HL-60/S4 treated with retinoic acid at 250 ng/mL for 4 days and 3 days (cell line): ENCODE results near the gene RAB20.

Source experiments
- in situ Hi-C: fragments of 300-500 bp; cut with MboI; formaldehyde crosslinking; loops from 2 replicates; pipeline ENCODE4 v1.7.0; 2022; ENCODE audit warnings: low sequenced_read_pairs

The RAB20 gene, protein sequence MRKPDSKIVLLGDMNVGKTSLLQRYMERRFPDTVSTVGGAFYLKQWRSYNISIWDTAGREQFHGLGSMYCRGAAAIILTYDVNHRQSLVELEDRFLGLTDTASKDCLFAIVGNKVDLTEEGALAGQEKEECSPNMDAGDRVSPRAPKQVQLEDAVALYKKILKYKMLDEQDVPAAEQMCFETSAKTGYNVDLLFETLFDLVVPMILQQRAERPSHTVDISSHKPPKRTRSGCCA

DNA sequence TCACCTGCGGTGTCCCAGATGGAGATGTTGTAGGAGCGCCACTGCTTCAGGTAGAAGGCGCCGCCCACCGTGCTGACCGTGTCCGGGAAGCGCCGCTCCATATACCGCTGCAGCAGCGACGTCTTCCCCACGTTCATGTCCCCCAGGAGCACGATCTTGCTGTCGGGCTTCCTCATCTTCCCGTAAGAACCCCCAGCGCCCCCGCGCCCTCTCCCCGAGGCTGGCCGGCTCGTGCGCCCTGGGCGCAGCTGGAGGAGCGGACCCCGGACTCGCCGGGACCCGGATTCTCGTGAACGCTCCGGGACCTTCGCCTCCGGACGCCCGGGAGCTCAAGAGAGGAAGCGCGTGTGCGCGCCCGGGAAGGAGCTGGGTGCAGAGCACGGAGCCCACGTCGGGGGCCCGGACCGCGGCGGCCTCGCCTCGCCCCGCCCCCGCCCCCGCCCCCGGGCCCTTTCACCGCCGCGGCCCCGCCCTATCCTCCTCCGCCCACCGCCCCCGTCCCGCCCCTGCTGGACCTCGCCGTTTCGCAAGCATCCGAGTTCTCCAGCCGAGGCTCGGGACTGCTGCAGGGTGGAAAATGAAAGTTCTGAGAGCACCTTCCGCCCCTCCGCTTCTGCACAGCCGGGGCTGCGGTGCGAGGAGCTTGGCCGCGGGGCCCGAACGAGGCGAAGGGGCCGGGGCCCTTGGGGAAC, at the start of gene RAB20:
TSS of gene RAB20 (minus strand) at position 379 of the 692 bp plus-strand sequence. CDS start at position 176, 203 bp downstream.
- in situ Hi-C loops, result loop anchor here (25.0 kb wide), 1 partner anchor 99 kb away; no protein-coding TSS in a partner anchor

DNA sequence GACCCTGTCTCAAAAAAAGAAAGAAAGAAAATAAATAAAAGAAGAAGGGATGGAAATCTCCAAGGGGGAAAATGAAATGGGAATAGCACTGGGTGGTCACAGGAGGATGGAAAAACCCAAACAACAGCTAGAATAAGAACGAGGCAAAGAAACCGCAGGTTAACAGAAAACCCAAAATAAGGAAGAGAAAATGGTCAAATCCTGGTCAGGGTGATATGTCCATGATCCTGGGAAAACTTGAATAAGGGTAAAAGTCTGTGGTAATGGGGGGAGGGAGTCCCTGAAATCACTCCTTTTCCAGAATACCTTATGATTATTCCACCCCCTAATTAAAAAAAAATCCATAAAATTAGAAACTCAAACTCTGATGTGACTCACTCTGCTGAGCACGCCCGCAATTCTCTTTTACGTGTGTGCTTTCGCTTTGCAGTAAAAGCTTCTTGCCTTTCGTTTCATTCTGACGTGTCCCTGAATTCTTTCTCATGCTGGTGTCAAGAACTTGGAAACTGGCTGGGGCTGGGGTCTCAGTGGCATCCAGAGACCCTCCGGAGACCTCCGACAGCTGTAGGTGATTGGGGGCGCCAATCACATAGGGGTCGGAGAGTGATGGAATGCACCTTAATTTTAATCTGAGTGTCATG, 49.6 kb upstream of the RAB20 start:
- in situ Hi-C loops, result loop anchor here (25.0 kb wide), 1 partner anchor 201 kb away; no protein-coding TSS in a partner anchor

DNA sequence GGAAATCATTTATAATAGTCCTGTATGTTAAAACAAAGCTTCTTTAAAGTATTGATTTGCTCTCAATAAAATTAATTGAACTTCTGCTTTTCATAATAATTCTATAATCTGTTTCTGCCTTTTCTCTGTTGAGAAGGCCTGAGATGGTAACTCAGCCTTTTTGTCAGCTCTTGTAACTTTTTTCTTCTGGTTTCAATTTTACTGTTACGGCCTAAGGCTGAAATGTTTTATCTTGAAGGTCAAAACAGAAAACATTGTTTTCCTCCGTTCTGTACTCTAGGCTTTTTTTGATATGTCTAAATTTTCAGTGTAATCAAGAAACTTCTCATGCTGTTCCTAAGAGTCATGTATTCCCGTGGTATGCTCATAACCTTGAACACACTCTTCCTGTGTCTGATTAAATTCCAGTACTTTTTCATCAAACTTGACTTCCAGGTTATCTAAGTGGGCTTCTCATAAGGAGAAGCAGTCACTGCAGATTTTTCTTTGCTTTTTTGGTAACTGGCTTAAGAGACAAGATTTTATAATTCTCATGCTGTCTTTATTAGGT, 46.2 kb upstream of the RAB20 start:
- in situ Hi-C loops, result loop anchor here (25.0 kb wide), 1 partner anchor 205 kb away; no protein-coding TSS in a partner anchor

DNA sequence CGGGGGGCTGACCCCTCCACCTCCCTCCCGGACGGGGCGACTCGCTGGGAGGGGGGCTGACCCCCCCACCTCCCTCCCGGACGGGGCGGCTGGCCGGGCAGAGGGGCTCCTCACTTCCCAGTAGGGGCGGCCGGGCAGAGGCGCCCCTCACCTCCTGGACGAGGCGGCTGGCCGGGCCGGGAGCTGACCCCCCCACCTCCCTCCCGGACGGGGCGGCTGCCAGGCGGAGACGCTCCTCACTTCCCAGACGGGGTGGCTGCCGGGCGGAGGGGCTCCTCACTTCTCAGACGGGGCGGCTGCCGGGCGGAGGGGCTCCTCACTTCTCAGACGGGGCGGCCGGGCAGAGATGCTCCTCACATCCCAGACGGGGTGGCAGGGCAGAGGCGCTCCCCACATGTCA, 44.8 kb upstream of the RAB20 start:
- in situ Hi-C loops, result loop anchor here (25.0 kb wide), 1 partner anchor 206 kb away; no protein-coding TSS in a partner anchor

DNA sequence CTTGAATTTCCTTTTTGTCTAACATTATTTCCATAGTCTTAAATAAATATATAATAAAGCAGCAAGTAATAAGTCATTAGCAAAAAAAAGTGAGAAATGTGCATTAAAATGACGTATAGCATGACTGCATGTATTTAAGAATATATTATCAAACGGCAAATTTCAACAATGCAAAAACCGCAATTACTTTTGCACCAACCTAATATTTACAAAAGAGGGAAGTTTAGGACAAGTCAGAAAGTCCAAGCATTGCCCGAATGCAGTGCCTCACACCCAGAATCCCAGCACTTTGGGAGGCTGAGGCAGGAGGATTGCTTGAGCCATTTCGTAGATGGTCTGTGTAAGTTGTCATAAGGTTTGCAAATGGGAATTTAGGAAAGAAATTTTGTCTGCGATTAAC, 43.6 kb upstream of the RAB20 start:
- in situ Hi-C loops, result loop anchor here (25.0 kb wide), 1 partner anchor 207 kb away; no protein-coding TSS in a partner anchor

DNA sequence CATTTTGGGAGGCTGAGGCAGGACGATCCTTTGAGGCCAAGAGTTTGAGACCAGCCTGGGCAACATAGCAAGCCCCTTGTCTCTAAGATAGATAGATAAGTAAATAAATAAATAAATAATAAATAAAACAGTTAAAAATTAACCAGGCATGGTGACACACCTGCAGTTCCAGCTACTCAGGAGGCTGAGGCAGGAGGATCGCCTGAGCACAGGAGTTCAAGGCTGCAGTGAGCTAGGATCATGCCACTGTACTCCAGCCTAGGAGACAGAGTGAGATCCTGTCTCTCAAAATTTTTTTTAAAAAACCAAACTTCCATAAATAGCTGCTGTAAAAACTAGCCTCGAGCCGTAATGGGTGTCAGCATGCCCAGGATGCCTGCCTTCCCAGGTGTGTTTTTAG, 39.5 kb upstream of the RAB20 start:
- in situ Hi-C loops, result loop anchor here (25.0 kb wide), 1 partner anchor 211 kb away; no protein-coding TSS in a partner anchor

DNA sequence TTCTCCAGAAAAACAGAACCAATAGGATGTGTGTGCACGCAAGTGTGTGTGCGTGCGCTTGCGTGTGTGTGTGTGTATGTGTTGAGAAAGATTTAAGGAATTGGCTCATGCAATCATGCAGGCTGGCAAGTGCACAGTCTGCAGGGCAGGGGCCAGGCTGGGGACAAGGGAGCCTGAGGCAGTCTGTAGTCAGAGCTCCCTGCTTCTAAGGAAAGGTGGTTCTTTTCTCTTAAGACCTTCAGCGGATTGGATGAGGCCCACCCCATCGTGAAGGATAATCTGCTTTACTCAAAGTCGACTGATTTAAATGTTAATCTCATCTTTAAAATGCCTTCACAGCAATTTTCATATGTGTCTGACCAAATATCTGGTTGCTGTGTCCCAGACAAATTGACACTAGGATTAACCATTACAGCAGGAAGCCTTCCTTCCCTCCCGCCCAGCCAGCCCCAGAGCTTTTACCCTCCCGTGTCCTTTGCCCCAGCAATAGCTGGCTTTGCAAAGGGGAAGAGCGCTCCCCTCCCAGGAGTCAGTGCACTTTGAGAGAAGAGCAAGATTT, 38.8 kb upstream of the RAB20 start:
- in situ Hi-C loops, result loop anchor here (25.0 kb wide), 1 partner anchor 212 kb away; no protein-coding TSS in a partner anchor

DNA sequence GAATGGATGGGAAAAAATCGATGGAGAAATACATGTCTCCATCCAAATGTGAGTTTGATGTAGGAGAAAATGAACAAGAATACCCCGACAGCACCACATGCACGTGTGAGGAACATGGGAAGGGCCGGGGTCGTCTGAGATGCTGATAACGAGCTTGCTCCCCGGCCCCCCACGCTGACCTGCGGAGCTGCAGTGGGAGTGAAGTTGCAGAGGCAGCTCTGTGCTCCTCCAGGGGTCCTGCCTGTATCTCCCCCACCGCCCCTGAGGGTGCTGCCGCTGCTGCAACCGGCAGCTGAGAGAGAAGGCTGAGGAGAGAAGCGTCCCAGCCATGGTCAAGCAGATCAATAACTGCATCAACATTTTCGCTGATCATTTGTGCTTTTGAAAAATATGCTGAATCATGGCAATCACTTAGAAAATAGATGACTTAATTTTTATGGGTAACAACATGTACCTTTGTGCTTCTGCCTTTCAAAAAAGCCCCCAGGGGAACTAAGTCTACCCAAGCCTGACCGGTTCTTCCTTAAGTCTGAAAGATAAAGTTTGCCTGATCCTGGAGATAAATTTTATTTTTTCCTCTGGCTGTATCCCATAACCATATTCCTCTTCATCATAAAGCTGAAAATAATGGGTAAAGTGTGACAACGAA, 35.6 kb upstream of the RAB20 start:
- in situ Hi-C loops, result no loop called here

DNA sequence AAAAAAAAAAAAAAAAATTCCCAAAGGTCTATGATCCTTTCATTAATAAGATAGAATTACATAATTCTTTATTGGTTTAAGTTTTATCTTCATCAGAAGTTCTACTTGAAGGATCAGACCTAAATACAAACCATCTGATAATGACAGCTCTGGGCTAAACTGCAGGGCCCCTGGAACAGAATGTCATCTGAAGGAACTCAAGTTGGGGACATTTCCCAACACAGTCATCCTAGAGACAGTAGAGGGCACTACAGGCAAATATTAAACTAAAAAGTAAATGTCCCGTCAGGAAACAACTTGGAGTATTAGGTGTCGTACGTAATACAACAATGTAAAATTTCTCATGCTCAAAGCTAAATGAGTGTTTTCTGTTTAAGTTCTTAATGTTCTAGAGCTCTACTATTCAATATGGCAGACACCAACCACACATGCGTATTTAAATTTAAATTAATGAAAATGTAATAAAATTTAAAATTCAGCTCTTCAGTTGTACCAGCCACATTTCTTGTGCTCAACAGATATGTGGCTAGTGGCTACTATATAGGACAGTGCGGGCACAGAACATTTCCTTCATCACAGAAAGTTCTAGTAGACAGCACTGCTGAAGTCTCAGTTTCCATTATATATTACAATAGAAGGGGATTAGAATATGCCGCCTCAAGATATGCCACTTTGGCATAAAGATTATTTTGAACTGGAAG, 32.1 kb upstream of the RAB20 start:
- in situ Hi-C loops, result no loop called here

DNA sequence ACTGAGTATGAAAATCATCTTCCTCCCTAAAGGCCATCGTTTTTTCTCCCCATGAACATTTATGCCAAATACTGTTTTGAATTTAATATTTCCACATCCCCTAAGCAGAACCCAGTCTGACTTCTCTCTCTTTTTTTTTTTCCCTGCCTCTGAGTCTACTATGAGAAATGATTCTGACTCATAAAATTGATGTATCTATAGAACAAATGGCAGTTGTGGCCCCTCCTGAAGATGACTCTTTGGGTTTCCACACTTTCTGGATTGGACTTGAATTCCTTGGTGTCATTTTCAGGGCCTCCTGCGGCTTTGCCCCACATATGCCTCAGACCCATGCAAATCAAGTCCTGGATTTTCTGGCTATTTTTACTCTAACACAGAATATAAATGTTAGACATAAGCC, 31.1 kb upstream of the RAB20 start:
- in situ Hi-C loops, result no loop called here

DNA sequence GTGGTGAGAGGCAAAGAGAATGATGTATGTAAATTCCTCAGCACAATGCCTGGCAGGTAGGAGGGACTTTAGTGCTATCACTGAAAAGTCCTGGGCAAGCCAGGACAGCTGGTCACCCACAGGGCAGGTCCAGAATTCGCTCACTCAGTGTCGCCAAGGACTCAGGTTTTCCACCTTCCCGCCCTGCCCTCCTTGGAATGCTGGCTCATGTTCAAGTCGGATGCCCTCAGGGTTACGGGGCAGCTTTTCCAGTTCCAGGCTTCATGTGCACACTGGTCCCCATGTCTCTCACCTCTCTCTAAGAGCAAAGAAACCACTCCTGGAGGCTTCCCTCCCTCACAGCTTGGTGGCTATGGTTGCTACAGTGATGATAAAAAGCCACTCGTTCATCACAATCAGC, 29.1 kb upstream of the RAB20 start:
- in situ Hi-C loops, result no loop called here

DNA sequence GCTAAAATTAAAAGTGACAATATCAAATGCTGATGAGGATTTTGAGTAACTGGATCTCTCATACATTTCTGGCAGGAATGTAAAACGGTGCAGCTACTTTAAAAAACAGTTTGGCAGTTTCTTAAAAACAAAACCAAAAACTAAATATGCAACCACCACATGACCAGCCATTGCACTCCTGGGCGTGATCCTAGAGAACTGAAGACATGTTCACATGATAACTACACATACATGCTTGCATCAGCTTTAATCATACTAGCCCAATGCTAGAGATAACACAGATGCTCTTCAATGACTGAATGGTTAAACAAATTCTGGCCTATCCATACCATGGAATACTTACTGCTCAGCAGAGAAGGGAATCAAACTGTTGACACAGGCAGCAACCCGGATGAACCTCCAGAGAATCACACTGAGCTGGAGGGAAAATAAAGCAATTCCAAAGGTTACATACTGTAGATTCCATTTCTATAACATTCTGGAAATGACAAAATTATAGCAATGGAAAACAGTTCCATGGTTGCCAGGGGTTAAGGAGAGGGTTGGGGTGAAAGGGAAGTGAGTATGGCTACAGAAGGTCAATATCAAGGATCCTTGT, 28.4 kb upstream of the RAB20 start:
- in situ Hi-C loops, result no loop called here

DNA sequence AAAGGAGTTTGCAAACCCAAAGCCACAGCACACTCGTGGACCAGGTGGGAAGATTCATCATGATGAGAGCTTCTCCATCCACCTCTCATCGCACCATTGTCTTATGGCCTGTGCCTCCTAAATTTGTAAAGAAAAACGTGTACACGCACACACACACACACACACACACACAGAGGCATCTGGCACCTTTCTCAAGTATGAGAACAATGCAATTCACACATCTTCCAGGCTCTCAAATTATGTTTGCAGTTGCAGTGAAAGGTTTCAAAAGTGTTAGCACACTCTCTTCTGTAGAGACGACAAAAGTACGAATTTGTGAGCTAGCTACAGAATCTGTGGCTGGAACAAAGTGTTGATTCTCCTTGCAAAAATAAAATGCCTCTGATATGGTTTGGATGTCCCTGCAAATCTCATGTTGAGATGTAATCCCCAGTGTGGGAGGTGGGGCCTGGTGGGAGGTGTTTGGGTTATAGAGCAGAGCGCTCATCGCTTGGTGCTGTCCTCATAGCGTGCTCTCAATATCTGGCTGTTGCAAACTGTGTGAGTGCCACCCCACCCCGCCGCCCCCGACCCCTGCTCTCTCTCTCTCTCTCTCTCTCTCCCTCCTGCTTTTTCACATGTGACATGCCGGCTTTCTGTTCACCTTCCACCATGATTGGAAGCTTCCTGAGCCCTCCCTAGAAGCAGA, 21.8 kb upstream of the RAB20 start:
- in situ Hi-C loops, result no loop called here

DNA sequence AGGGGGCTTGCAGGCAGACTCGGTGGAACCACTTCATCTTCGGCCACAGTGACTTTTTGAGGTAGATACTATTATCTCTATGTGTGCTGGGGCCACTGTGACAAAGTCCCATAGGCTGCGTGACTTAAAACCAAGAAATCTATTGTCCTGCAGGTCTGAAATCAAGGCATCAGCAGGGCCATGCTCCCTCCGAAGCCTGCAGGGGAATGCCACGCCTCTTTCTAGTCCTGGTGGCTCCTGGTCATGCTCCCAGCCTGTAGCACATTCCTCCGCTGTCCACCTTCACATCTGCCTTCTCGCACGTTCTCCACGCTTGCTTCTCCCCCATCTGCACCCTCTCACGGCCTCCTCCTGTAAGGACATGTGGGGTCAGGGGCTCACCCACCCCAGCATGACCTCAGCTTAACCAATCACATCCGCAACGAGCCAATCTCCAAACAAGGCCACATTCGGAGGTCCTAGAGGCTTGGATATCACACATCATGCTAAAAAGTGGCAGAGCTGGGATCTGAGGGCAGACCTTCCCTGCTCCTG, 21.0 kb upstream of the RAB20 start:
- in situ Hi-C loops, result no loop called here

DNA sequence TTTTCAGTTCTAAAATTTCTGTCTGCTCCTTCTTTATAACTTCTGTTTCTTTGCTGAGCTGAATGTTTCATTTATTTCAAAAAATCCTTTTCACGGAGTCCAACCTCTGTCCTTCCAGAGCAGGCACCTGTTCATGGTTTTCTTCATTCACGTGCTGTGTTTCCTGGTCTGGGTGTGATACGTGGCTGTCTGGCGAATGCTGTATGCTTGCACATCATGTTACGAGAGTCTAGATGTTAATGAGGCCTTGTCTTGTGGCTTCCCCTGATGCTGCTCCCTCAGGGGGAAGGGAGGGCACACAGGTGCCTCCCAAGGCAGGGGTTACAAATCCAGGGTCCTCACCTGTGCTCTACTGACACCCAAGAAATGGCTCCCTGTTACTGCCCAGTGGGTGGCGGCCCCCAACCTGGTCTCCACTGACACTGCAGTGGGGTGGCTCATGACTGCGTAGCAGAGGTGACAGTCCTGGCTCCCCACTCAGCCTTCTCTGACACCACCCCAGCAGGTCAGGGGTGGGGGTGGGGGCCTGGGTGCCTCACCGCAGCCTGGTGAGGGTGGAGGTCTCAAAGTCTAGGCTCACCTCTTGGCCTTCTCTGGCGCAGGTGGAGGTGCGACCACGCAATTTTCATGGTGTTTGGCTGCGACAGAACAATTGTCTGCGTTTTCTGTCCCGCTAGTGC, 20.1 kb upstream of the RAB20 start:
- in situ Hi-C loops, result no loop called here

DNA sequence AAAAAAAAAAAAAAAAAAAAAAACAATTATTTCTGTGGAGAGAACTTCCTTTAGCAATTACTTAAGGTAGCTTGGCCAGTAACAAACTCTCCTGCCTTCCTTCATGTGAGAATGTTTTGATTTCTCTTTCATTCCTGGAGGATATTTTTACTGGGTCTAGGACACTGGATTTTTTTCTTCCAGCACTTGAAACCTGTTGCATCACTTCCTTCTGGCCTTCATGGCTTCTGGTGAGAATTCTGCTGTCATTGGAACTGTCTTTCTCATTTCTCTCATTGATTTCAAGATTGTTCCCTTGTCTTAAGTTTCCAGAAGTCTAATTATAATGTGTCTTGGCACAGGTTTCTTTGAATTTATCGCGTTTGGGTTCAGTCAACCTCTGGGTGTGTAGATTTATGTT, 19.3 kb upstream of the RAB20 start:
- in situ Hi-C loops, result no loop called here

DNA sequence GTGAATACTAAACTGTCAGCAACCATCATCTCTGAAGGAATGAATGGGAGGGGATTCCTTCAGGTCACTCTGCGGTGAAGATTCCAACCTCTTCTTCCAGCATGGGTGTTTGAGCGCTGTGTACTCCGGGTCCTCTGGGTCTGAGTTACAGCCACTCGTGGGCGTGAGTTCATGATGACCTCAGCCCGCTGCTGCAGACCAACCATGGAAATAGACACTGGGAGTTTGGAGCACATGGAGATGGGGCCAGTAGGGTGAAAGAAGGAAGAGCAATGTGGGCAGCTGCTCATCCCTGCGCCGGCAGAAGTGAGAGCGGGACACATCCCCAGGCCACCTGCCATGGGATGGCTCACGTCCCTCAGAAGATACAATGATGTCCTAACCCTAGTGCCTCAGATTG, 16.8 kb upstream of the RAB20 start:
- in situ Hi-C loops, result no loop called here
